Stromal cell of bone marrow (primary cell): Measurements from ENCODE around the gene ARF3.

ENCODE experiments used
- DNase-seq: peaks from one replicate; pipeline ENCODE4 v3.0.0-alpha.2; 2012; ENCODE audit warnings: low read depth

The ARF3 gene

GRCh38 chr12:48981757-48982157 is 24.5 kb upstream of the ARF3 start:
- DNase-seq, result no peak

GRCh38 chr12:48980953-48981756 is 23.9 kb upstream of the ARF3 start:
- DNase-seq, result no peak

- no peak for DNase-seq
Measured at GRCh38 chr12:48980389-48980952, 23.2 kb upstream of the ARF3 start.

GRCh38 chr12:48979602-48980388 is 22.5 kb upstream of the ARF3 start:
- no peak for DNase-seq

- no peak for DNase-seq
Measured at GRCh38 chr12:48978741-48979601, 21.7 kb upstream of the ARF3 start.

- no peak for DNase-seq
Measured at GRCh38 chr12:48978291-48978740, 21.0 kb upstream of the ARF3 start, which contains the start of gene WNT1. TSS of gene WNT1 (plus strand) at chr12:48978322. CDS start at chr12:48978651, 329 bp downstream.

- DNase-seq, result no peak
Measured at GRCh38 chr12:48977290-48978281, 20.3 kb upstream of the ARF3 start.

GRCh38 chr12:48973941-48974673 is 16.8 kb upstream of the ARF3 start:
- no peak for DNase-seq

GRCh38 chr12:48973531-48973930 is 16.2 kb upstream of the ARF3 start:
- DNase-seq, result no peak

- DNase-seq, result no peak
Measured at GRCh38 chr12:48972952-48973483, 15.7 kb upstream of the ARF3 start.

GRCh38 chr12:48972213-48972951 is 15.1 kb upstream of the ARF3 start:
- DNase-seq, result no peak

GRCh38 chr12:48970702-48971334 is 13.5 kb upstream of the ARF3 start:
- DNase-seq, result no peak

- no peak for DNase-seq
Measured at GRCh38 chr12:48969833-48970701, 12.8 kb upstream of the ARF3 start.

- DNase-seq, result no peak
Measured at GRCh38 chr12:48969160-48969771, 12.0 kb upstream of the ARF3 start.

GRCh38 chr12:48968467-48968866 is 11.2 kb upstream of the ARF3 start:
- DNase-seq, result no peak

- no peak for DNase-seq
Measured at GRCh38 chr12:48967991-48968390, 10.7 kb upstream of the ARF3 start.
